Heart left ventricle (tissue), 16 donors: Measurements from ENCODE around the gene PPP1R2. TPM values are rescaled to one million over a fixed set of nuclear protein-coding genes. Genes with fewer than 3 reads are reported as not detected.

Experiments
- ATAC-seq, 4 donors: fragments of 200-7000 bp; cut with Tn5 transposase; one replicate each; pipeline ENCODE4 v1.9.1; 2020 to 2022; ENCODE audit warnings: moderate library complexity in 4 of 4, mild to moderate bottlenecking in 3 of 4, moderate number of reproducible peaks in 1 of 4
- DNase-seq, 5 donors: peaks; one replicate each; pipeline ENCODE4 v3.0.0-alpha.2; 2020
- H3K27ac ChIP-seq, 12 donors: fragments of 200-600 bp; sonication (generic) in 4 of 12; one replicate each; pipeline versions ENCODE4 v1.5.0 to v1.8.0; 2016 to 2022; ENCODE audit warnings: mild to moderate bottlenecking in 2 of 12
- H3K27me3 ChIP-seq, 9 donors: fragments of 200-600 bp; sonication (generic) in 2 of 9; one replicate each; pipeline versions ENCODE4 v1.5.1 to v1.8.0; 2016 to 2022; ENCODE audit warnings: mild to moderate bottlenecking in 3 of 9
- H3K36me3 ChIP-seq, 9 donors: fragments of 200-600 bp; sonication (generic) in 2 of 9; one replicate each; pipeline versions ENCODE4 v1.5.0 to v1.8.0; 2018 to 2022; ENCODE audit warnings: mild to moderate bottlenecking in 2 of 9
- H3K4me1 ChIP-seq, 12 donors: fragments of 200-600 bp; sonication (generic) in 4 of 12; one replicate each; pipeline versions ENCODE4 v1.5.0 to v1.8.0; 2016 to 2022; ENCODE audit warnings: mild to moderate bottlenecking in 3 of 12
- H3K4me3 ChIP-seq, 12 donors: fragments of 200-600 bp; sonication (generic) in 4 of 12; one replicate each; pipeline versions ENCODE4 v1.5.0 to v1.8.0; 2017 to 2022; ENCODE audit warnings: mild to moderate bottlenecking in 9 of 12, moderate library complexity in 4 of 12
- H3K9me3 ChIP-seq, 12 donors: fragments of 200-600 bp; sonication (generic) in 4 of 12; one replicate each; pipeline versions ENCODE4 v1.5.0 to v1.8.0; 2016 to 2022; ENCODE audit warnings: mild to moderate bottlenecking in 1 of 12
- POLR2A ChIP-seq, 2 donors: fragments of 450-650 bp; IDR thresholded peaks; one replicate each; pipeline ENCODE4 v1.6.1; 2017; ENCODE audit warnings: antibody characterized with exemption in 2 of 2, mild to moderate bottlenecking in 2 of 2, moderate library complexity in 2 of 2
- WGBS, 4 donors: extraction: QIAGEN DNeasy Blood & Tissue Kit in 2 of 4; methylation state at CpG; one replicate each; pipeline versions ENCODE4 v1.1.5 to v1.1.7; 2013 to 2018; 5-methylcytosine and 5-hydroxymethylcytosine counted together
- intact Hi-C, 10 donors: fragments of 100-400 bp; cut with DNase I; formaldehyde crosslinking; loops; one replicate each; pipeline versions ENCODE4 v1.11.1 to v1.14.2; 2022
- polyA plus RNA-seq, 2 donors: library from polyadenylated mRNA; stranded (reverse); fragments of 200-250 nt; gene quantifications; one replicate each; pipeline ENCODE4 v1.2.3, GENCODE V29; 2013
- total RNA-seq, 9 donors: library from RNA; depleted of rRNA in 2 of 9; stranded (reverse); fragments of >200 nt in 2 of 9; fragmentation: NEBNext Ultra II Directional in 3 of 9; extraction: Animal tissue kit (Norgen Biotek cat#: 25700) in 3 of 9; gene quantifications; one replicate each; pipeline versions ENCODE4 v1.1.0 to v1.2.4, GENCODE V29; 2016 to 2023
- TF ChIP-seq, protein P1 (sequence below), 12 donors: fragments of 200-600 bp; sonication (generic) in 4 of 12; IDR thresholded peaks; one replicate each; pipeline versions ENCODE4 v1.5.0 to v1.8.0; 2018 to 2022; ENCODE audit warnings: antibody characterized with exemption in 12 of 12, mild to moderate bottlenecking in 5 of 12
- donor health status: ischemic (EF 13 %, LVEDD 7.1; RV severe dilation, severe dysfunction).
- donor health status: healthy with polysubstance abuse.
- donor health status: DM: no; HTN: yes; CAD: no.
- donor health status: DM: no; HTN: no; CAD: no.
- donor health status: ischemic (EF 25% LVEDD 6.9; RV normal size, moderate dysfunction).
- donor health status: ischemic (EF 25% LVEDD 5.7; RV mildly dilated, moderate dysfunction).
- donor health status: healthy.
- donor health status: DM: yes; HTN: yes; CAD: no.
- donor health status: ischemic (EF 35%, LVEDD 5.7; RV mildly dilated, moderate dysfunction).
- donor health status: nonischemic (EF 11% LVEDD 7.7; RV severe dilation, severe dysfunction).
- donor health status: DM: yes; HTN: yes; CAD: no.
- donor health status: PGD.
- donor health status: ischemic (EF 29% LVEDD 5.4; RV normal size, mild dysfunction).
- donor health status: nonischemic (EF 23%, LVEDD 6.1; RV moderate dilation, normal function).

Gene PPP1R2
- total and polyA plus RNA-seq, 11 donors, result 16.8 to 63.6 (median 43.9) TPM

DNA sequence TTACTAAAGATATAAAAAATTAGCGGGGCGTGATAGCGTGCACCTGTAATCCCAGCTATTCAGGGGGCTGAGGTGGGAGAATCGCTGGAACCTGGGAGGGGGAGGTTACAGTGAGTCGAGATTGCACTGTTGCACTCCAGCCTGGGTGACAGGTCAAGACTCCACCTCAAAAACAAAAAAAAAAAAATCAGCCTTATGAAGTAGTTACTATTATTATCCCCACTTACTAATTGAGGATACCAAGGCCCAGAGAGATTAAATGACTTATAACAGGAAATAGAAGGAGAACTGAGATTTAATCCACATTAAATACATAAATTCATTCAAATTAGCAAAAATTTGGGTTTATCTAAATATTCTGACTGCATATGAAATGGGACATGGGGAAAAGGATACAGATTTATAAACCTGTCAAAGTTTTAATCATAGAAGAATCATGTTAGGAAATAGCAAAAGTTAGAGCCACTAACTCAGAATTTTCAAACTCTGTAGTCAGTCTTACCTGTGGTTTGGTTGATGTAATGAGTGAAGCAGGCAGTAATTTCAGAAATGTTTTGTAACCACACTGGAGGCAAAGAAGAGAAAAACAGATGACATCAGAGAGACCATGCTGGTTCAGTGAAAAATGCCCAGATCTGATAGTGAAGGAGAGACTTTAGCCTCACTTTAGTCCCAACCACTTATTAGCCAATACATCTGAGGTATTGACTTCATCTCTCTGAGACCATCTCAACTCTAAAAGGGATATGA lies 75.3 kb downstream of the PPP1R2 start:
- ATAC-seq, result no peak
- no peak for TF ChIP-seq POLR2A (IDR thresholded peaks at IDR 0.05)
- TF ChIP-seq, protein P1, sequence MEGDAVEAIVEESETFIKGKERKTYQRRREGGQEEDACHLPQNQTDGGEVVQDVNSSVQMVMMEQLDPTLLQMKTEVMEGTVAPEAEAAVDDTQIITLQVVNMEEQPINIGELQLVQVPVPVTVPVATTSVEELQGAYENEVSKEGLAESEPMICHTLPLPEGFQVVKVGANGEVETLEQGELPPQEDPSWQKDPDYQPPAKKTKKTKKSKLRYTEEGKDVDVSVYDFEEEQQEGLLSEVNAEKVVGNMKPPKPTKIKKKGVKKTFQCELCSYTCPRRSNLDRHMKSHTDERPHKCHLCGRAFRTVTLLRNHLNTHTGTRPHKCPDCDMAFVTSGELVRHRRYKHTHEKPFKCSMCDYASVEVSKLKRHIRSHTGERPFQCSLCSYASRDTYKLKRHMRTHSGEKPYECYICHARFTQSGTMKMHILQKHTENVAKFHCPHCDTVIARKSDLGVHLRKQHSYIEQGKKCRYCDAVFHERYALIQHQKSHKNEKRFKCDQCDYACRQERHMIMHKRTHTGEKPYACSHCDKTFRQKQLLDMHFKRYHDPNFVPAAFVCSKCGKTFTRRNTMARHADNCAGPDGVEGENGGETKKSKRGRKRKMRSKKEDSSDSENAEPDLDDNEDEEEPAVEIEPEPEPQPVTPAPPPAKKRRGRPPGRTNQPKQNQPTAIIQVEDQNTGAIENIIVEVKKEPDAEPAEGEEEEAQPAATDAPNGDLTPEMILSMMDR (IDR thresholded peaks at IDR 0.05), result no peak
- no peaks in the 10 kb centered on the region for H3K36me3 ChIP-seq
- no peaks in the 10 kb centered on the region for H3K9me3 ChIP-seq
- H3K27me3 ChIP-seq, result no peaks in the 10 kb centered on the region
- intact Hi-C loops, result no loop called here
- DNase-seq, result no peak
- no peaks in the 10 kb centered on the region for H3K4me1 ChIP-seq
- H3K4me3 ChIP-seq, result no peak overlapping the region
- H3K27ac ChIP-seq, result no peak overlapping the region
- 83 to 92% (median 90%) methylated on average over 5 of the region's 5 CpGs for WGBS, 4 donors

DNA sequence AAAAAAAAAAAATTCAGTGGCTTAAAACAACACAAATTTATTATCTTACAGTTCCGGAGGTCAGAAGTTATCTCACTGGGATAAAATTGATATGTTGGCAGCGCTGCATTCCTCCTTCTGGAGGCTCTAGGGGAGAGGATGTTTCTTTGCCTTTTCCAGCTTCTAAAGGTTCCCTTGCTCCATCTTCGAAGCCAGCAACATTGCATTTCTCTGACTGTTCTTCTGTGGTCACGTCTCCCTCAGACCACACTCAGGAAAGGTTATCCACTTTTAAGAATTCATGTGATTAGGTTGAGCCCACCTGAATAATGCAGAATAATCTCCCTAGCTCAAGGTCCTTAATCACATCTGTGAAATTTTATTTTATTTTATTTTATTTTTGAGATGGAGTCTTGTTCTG lies 76.9 kb downstream of the PPP1R2 start:
- TF ChIP-seq POLR2A (IDR thresholded peaks at IDR 0.05), result no peak
- TF ChIP-seq, protein P1 (IDR thresholded peaks at IDR 0.05), result no peak
- WGBS, 4 donors, result 73 to 84% (median 78%) methylated on average over 4 of the region's 4 CpGs
- no peak for DNase-seq
- no peak for ATAC-seq
- no peaks in the 10 kb centered on the region for H3K27me3 ChIP-seq
- intact Hi-C loops, result no loop called here
- no peaks in the 10 kb centered on the region for H3K4me1 ChIP-seq
- H3K36me3 ChIP-seq, result no peaks in the 10 kb centered on the region
- no peak overlapping the region for H3K4me3 ChIP-seq
- no peaks in the 10 kb centered on the region for H3K9me3 ChIP-seq
- no peak overlapping the region for H3K27ac ChIP-seq

Other genes starting within 250 kb of the PPP1R2 start
- gene ACAP2, start 100.3 kb downstream of the PPP1R2 start, total RNA-seq, result 10 to 100 TPM; 12.5 to 39.2 (median 16.3) TPM
- gene ACAP2, start 100.3 kb downstream of the PPP1R2 start, polyA plus RNA-seq, result 1 to 10 TPM; 4.4 to 8.5 TPM
- gene APOD, start 40.6 kb upstream of the PPP1R2 start, total RNA-seq, result 1,000 to 10,000 TPM in 1 of 9 donors, 100 to 1,000 TPM in 8; 109 to 1,096 (median 214) TPM
- 100 to 1,000 TPM; 101 to 263 TPM for gene APOD, start 40.6 kb upstream of the PPP1R2 start, polyA plus RNA-seq
- gene MUC20, start 177.7 kb upstream of the PPP1R2 start, total RNA-seq, result 1 to 10 TPM in 7 of 9 donors, under 1 TPM in 2; 0.21 to 8.4 (median 3.2) TPM
- 1 to 10 TPM in 1 of 2 donors, under 1 TPM in 1; 0.53 to 3.2 TPM for gene MUC20, start 177.7 kb upstream of the PPP1R2 start, polyA plus RNA-seq